Neural cell (in vitro differentiated cells): Measurements from ENCODE around the gene SPACA5B.
"Not testable (repeated sequence)": the region's sequence is repeated elsewhere in the genome, so short reads cannot be mapped to it uniquely, and the experiment has no call there.

Experiments
- CTCF ChIP-seq: fragments of 450-650 bp; IDR thresholded peaks from 2 replicates; pipeline ENCODE4 v1.5.1; 2014; ENCODE audit warnings: antibody characterized with exemption, mild to moderate bottlenecking, moderate library complexity; ENCODE audit not compliant: poor library complexity, severe bottlenecking
- EP300 ChIP-seq: fragments of 450-650 bp; conservative IDR thresholded peaks from 2 replicates; pipeline ENCODE4 v1.6.1; 2014; ENCODE audit warnings: antibody characterized with exemption, mild to moderate bottlenecking, moderate library complexity; ENCODE audit not compliant: poor library complexity, severe bottlenecking
- EZH2 ChIP-seq: fragments of 200-600, 300-800 bp; shearing (Covaris generic), sonication (generic); IDR thresholded peaks from 2 replicates; pipeline ENCODE4 v1.6.1; 2014; ENCODE audit warnings: antibody characterized with exemption, low read length, borderline replicate concordance, mild to moderate bottlenecking; ENCODE audit not compliant: insufficient read depth, poor library complexity, severe bottlenecking
- MXI1 ChIP-seq: fragments of 450-650 bp; conservative IDR thresholded peaks from 2 replicates; pipeline ENCODE4 v1.6.1; 2014; ENCODE audit warnings: antibody characterized with exemption, mild to moderate bottlenecking; ENCODE audit not compliant: poor library complexity, severe bottlenecking
- POLR2AphosphoS5 ChIP-seq: IDR thresholded peaks from 2 replicates; pipeline ENCODE4 v1.6.1; 2012
- RAD21 ChIP-seq: fragments of 450-650 bp; conservative IDR thresholded peaks from 2 replicates; pipeline ENCODE4 v1.6.1; 2014; ENCODE audit warnings: antibody characterized with exemption, mild to moderate bottlenecking, moderate library complexity
- SMC3 ChIP-seq: fragments of 450-650 bp; conservative IDR thresholded peaks from 2 replicates; pipeline ENCODE4 v1.6.1; 2014; ENCODE audit warnings: antibody characterized with exemption, mild to moderate bottlenecking, moderate library complexity; ENCODE audit not compliant: poor library complexity

- TF ChIP-seq POLR2AphosphoS5, EZH2, SMC3, CTCF, MXI1, RAD21, EP300: not testable (repeated sequence)
These were observed 37.9 kb upstream of the SPACA5B start for GRCh38 chrX:48092558-48092957.
